GM21528 (cell line): Measurements from ENCODE around the gene ZDHHC18.
A peak's percentile ranks its signal among the peaks of the same experiment; 100 is the strongest.
"Not testable (repeated sequence)": the region's sequence is repeated elsewhere in the genome, so short reads cannot be mapped to it uniquely, and the experiment has no call there.

Source experiments
- ATAC-seq: cut with Tn5 transposase; IDR thresholded peaks from one replicate; pipeline ENCODE4 v1.9.1; 2021; ENCODE audit warnings: mild to moderate bottlenecking, moderate library complexity; ENCODE audit not compliant: unreplicated experiment, low FRiP score

Gene ZDHHC18

GRCh38 chr1:26856604-26857469, 30.3 kb downstream of the ZDHHC18 start:
- ATAC-seq: no peak

DNA sequence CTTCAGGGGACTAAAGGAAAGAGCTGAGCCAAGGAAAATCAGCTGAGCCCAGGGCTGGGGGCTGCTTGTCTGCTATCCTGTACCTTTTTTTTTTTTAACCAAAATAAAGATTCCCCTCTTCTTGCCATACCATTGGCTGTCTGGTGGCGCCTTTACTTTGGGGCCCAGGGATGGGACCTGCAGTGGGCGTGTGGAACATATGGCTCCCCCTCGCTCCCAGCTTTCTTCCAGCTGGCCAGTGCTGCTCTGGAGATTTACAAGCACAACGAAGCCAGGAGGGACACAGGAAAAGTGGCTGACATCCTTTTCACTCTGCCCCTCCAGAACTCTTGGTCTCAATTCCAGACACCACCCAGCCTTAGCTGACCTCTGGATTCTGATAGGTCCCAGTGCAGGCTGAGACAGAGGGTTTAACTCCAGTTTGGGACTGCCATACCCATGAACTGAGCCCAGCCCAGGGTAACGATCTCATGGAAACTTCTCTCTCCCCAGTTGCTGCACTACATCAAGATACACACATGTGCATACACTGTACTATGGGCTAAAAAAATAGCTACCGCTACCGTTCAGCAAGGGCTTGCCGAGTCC, 31.1 kb downstream of the ZDHHC18 start:
- no peak for ATAC-seq

DNA sequence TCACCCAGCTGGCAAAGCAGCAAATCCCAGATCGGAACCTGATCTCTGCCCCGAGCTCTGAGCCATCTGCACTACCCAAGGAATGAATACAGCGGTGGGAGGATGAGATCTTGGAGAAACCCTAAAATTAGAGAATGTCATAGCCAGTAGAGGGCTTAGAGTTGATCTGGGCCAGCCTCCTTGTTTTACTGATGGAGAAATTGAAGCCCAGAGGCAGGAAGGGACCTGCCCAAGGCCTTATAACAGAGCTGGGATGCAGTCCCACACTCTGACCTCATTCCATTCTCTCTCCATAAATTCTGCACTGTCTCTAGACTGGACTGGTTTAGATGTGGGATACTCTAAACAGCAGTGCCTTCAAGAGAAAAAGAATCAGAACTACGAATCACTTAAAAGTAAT, 31.7 kb downstream of the ZDHHC18 start:
- no peak for ATAC-seq

GRCh38 chr1:26858891-26859640, 32.6 kb downstream of the ZDHHC18 start:
- no peak for ATAC-seq

GRCh38 chr1:26861286-26861701, 34.8 kb downstream of the ZDHHC18 start:
- no peak for ATAC-seq

DNA sequence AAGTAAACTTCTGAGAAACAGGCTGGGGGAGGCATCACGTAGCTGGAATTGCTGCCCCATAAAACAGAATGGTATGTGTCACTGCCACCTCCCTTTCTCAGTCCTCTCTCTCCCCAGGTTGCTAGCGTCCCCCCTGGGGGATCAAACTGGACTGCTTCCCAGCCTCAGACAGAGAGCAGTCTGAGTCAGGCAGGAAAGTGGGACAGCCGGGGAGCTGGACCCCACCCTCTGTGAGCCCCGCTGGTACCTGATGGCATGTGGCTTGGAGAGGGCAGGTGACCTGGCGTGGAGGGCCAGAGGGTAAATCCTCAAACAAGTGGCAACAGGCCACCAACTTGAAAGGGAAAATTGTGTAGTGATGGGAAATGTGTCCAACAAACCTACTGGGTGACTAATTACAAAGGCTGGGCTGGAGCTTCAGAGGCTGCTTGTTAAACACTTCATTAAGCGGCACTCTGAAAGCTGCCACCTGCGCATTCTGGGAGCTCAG, 35.4 kb downstream of the ZDHHC18 start:
- no peak for ATAC-seq

DNA sequence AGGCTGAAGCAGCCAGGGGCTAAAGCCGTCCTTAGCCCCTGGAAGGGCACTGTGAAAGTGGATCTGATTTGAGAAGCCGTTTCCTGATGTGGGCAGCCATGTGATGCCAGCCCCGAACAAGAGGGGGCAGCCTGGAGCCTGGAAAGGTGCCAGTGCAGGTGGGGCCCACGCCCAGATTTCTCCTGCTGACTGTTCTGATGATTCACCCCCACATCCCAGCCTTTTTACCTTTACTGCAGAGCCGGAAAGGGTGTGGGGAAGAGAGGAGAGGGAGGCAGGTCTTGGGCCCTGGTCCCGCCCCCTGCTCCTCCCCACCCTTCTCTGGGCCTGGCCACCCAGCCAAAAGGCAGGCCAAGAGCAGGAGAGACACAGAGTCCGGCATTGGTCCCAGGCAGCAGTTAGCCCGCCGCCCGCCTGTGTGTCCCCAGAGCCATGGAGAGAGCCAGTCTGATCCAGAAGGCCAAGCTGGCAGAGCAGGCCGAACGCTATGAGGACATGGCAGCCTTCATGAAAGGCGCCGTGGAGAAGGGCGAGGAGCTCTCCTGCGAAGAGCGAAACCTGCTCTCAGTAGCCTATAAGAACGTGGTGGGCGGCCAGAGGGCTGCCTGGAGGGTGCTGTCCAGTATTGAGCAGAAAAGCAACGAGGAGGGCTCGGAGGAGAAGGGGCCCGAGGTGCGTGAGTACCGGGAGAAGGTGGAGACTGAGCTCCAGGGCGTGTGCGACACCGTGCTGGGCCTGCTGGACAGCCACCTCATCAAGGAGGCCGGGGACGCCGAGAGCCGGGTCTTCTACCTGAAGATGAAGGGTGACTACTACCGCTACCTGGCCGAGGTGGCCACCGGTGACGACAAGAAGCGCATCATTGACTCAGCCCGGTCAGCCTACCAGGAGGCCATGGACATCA, 36.5 kb downstream of the ZDHHC18 start, which contains the start of gene SFN:
Gene SFN (plus strand): TSS at position 369 of the 904 bp plus-strand sequence. CDS start 64 bp downstream, at position 433.
- no peak for ATAC-seq

GRCh38 chr1:26863685-26864077, 37.2 kb downstream of the ZDHHC18 start:
- no peak for ATAC-seq

DNA sequence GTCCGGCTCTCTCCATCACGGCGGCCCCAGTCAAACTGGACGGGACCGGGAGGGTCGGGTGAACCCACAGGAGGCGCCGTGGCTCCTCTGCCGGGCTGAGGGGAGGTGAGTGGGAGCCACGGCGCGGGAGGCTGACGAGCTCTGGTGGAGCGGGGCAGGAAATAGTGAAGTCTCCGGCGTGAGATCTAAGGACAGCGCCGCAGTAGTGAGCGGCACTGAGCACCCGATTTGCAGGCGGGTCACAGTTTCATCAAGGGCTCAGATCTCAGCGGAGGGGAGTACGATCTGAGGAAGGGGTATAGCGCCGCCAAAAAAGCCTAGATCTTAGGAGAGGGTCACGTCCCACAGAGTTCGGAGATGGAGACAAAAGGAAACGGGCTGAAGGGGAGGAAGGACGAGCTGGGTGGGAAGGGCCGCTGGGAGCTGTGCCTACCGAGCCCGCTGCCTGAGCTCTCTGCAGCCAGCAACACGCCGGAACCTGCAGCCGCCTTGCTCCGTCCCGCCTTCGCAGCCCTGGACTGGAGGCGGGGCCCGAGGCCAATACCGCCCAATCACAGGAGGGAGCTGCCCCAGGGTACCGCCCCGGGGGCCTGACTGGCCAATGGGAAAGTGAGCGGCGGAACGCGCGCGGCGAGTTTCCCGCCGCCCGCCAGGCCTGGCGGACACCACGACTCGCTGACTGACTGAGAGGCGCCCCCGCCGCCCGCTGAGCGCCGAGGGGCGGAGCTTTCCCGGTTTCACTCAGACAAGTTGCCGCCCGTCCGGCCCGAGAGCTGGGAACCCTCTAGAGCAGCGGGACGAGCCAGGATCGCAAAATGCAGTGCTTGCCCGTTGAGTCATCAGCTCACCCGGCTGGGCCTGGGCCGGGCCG, 38.4 kb downstream of the ZDHHC18 start:
- peak; percentile 88 for ATAC-seq

- ATAC-seq: not testable (repeated sequence)
Measured at GRCh38 chr1:26873097-26873496, 46.6 kb downstream of the ZDHHC18 start.

DNA sequence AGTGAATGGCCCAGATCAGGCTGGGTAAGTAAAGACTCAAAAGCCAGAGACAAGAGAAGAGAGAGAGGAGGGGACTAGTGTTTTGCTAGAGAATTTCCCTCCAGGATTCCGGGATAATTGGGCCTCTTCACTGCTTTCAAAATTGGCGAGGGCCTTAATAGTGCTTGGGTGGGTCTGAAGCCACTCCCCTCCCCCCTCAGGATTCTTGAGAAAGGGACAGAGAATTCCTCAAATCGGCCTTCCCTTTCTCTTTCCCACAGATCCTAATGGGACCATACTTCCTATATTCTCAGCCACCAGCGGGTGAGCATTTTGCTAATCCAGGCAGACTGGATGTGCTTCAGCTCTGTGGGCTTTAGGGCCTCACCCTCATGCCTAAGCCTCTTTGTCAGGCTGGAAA, 48.4 kb downstream of the ZDHHC18 start:
- ATAC-seq: no peak

DNA sequence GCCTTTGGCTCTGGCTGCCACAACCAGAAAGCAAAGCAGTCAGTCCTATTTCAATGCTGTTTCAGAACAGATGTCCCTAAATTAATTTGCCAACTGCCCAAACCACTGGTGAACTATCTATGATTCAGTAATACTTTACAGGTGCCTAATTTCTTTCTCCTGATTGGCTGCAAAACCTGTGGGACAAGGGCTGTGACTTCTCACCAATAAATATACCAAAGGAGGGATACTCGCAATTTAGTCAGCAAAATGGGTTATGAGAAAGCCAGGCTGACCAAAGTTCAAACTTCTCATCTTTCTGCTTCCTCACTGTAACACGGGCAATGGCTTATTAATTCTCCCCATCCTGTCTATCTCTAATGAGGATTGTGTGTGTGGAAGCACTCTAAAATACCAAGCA, 50.8 kb downstream of the ZDHHC18 start:
- ATAC-seq: no peak

GRCh38 chr1:26879793-26880192, 53.3 kb downstream of the ZDHHC18 start:
- no peak for ATAC-seq

GRCh38 chr1:26881611-26882010, 55.1 kb downstream of the ZDHHC18 start:
- not testable (repeated sequence) for ATAC-seq

GRCh38 chr1:26882696-26883463, 56.4 kb downstream of the ZDHHC18 start:
- ATAC-seq: no peak

- ATAC-seq: no peak
Measured at GRCh38 chr1:26887125-26887524, 60.6 kb downstream of the ZDHHC18 start.

- no peak for ATAC-seq
Measured at GRCh38 chr1:26888231-26888630, 61.7 kb downstream of the ZDHHC18 start.
